CD14-positive monocyte (primary cell): ENCODE data around the gene ADAMTS7. TPM values are rescaled to one million over a fixed set of nuclear protein-coding genes. Genes with fewer than 3 reads are reported as not detected.

ENCODE experiments used
- DNase-seq, 3 donors: peaks; one replicate each; pipeline ENCODE4 v3.0.0-alpha.2; 2011 to 2022
- H2AFZ ChIP-seq: 2 replicates; pipeline ENCODE4 v1.6.0; 2012; ENCODE audit warnings: mild to moderate bottlenecking, low read depth, low read length, inconsistent platforms; ENCODE audit not compliant: insufficient read depth, poor library complexity, severe bottlenecking
- H3K27ac ChIP-seq, 2 donors: 1 replicate in 1 of 2; 2 replicates in 1 of 2; pipeline ENCODE4 v1.5.1; 2012 to 2013; ENCODE audit warnings: low read length in 2 of 2, control low read depth in 1 of 2, inconsistent platforms in 1 of 2, low read depth in 1 of 2, mild to moderate bottlenecking in 1 of 2
- H3K27me3 ChIP-seq, 2 donors: one replicate each; pipeline versions ENCODE4 v1.6.0 to v1.6.1; 2011 to 2013; ENCODE audit warnings: low read length in 2 of 2; ENCODE audit not compliant: control insufficient read depth in 2 of 2, insufficient read depth in 2 of 2
- H3K36me3 ChIP-seq, 2 donors: replicated peaks in 1 of 2; 1 replicate in 1 of 2; 2 replicates in 1 of 2; pipeline versions ENCODE4 v1.5.1 to v1.6.1; 2012 to 2013; ENCODE audit warnings: low read length in 2 of 2, control low read depth in 1 of 2, inconsistent platforms in 1 of 2, mild to moderate bottlenecking in 1 of 2; ENCODE audit not compliant: insufficient read depth in 2 of 2, control insufficient read depth in 1 of 2
- H3K4me1 ChIP-seq, 2 donors: 1 replicate in 1 of 2; 2 replicates in 1 of 2; pipeline versions ENCODE4 v1.5.1 to v1.6.1; 2012 to 2013; ENCODE audit warnings: low read length in 2 of 2, control low read depth in 1 of 2, inconsistent platforms in 1 of 2, mild to moderate bottlenecking in 1 of 2, moderate library complexity in 1 of 2; ENCODE audit not compliant: insufficient read depth in 2 of 2, control insufficient read depth in 1 of 2
- H3K4me2 ChIP-seq: replicated peaks from 2 replicates; pipeline ENCODE3; 2012; ENCODE audit warnings: low read length, moderate library complexity, mild to moderate bottlenecking; ENCODE audit not compliant: poor library complexity, severe bottlenecking; ENCODE audit errors: extremely low read depth
- H3K4me3 ChIP-seq, 3 experiments: fragments of 200-600 bp in 1 of 3; sonication (generic) in 1 of 3; replicated peaks in 1 of 3; 1 replicate in 2 of 3; 2 replicates in 1 of 3; pipeline ENCODE4 v1.5.1; 2011 to 2013; ENCODE audit warnings: low read length in 3 of 3, mild to moderate bottlenecking in 3 of 3, control low read depth in 2 of 3, low read depth in 2 of 3, inconsistent platforms in 1 of 3, moderate library complexity in 1 of 3
- H3K79me2 ChIP-seq: 2 replicates; pipeline ENCODE4 v1.6.0; 2012; ENCODE audit warnings: mild to moderate bottlenecking, control low read depth, inconsistent platforms, low read length, moderate library complexity; ENCODE audit not compliant: insufficient read depth
- H3K9ac ChIP-seq: 2 replicates; pipeline ENCODE4 v1.6.0; 2017; ENCODE audit warnings: low read length, mild to moderate bottlenecking; ENCODE audit not compliant: insufficient read depth, poor library complexity, severe bottlenecking
- H3K9me3 ChIP-seq, 2 donors: replicated peaks in 1 of 2; 1 replicate in 1 of 2; 2 replicates in 1 of 2; pipeline versions ENCODE4 v1.5.1 to v1.6.1; 2012 to 2013; ENCODE audit warnings: low read length in 2 of 2, control low read depth in 1 of 2; ENCODE audit not compliant: control insufficient read depth in 1 of 2, insufficient read depth in 1 of 2
- H4K20me1 ChIP-seq: 2 replicates; pipeline ENCODE4 v1.6.0; 2012; ENCODE audit warnings: mild to moderate bottlenecking, low read length, control low read depth, moderate library complexity; ENCODE audit not compliant: insufficient read depth
- H3K27ac Mint-ChIP-seq, 7 donors: one replicate each; pipeline ENCODE4 v1.8.0; 2020; ENCODE audit warnings: mild to moderate bottlenecking in 7 of 7, mixed read lengths in 7 of 7, moderate library complexity in 6 of 7, inconsistent platforms in 2 of 7
- H3K27me3 Mint-ChIP-seq, 3 donors: one replicate each; pipeline ENCODE4 v1.8.0; 2021 to 2022; ENCODE audit warnings: low read depth in 3 of 3, mild to moderate bottlenecking in 3 of 3, mixed read lengths in 3 of 3, moderate library complexity in 3 of 3, inconsistent platforms in 1 of 3
- H3K36me3 Mint-ChIP-seq, 2 donors: one replicate each; pipeline ENCODE4 v1.8.0; 2020; ENCODE audit warnings: mixed read lengths in 2 of 2, inconsistent platforms in 1 of 2, mild to moderate bottlenecking in 1 of 2
- H3K4me1 Mint-ChIP-seq: one replicate; pipeline ENCODE4 v1.8.0; 2020; ENCODE audit warnings: mild to moderate bottlenecking, mixed read lengths
- H3K4me3 Mint-ChIP-seq, 2 donors: one replicate each; pipeline ENCODE4 v1.8.0; 2020; ENCODE audit warnings: mild to moderate bottlenecking in 2 of 2, mixed read lengths in 2 of 2, moderate library complexity in 1 of 2
- H3K9me3 Mint-ChIP-seq, 7 donors: one replicate each; pipeline ENCODE4 v1.8.0; 2020 to 2022; ENCODE audit warnings: mixed read lengths in 7 of 7, mild to moderate bottlenecking in 6 of 7, moderate library complexity in 6 of 7, inconsistent platforms in 2 of 7
- CTCF ChIP-seq: fragments of 200-600 bp; IDR thresholded peaks from one replicate; pipeline ENCODE4 v1.8.0; 2022; ENCODE audit warnings: antibody characterized with exemption, mild to moderate bottlenecking
- WGBS: methylation state at CpG from one replicate; pipeline ENCODE4 v1.1.5; 2013; ENCODE audit warnings: missing lambda C conversion rate; ENCODE audit not compliant: insufficient coverage; 5-methylcytosine and 5-hydroxymethylcytosine counted together
- intact Hi-C, 2 donors: fragments of 100-400 bp; cut with micrococcal nuclease; formaldehyde crosslinking; loops; one replicate each; pipeline versions ENCODE4 v1.15.0 to v1.15.1; 2023
- polyA plus RNA-seq, 3 donors: library from polyadenylated mRNA; depleted of rRNA in 1 of 3; unstranded in 2 of 3; stranded (reverse) in 1 of 3; fragments of 300-500 nt in 2 of 3; fragments of >200 nt in 1 of 3; fragmentation: Illumina TruSeq in 2 of 3; gene quantifications; 1 replicate in 2 of 3; 2 replicates in 1 of 3; pipeline ENCODE4 v1.2.3, GENCODE V29; 2012 to 2021

The ADAMTS7 gene
- polyA plus RNA-seq, 3 donors = not detected

GRCh38 chr15:78740904-78741274 is 70.4 kb downstream of the ADAMTS7 start:
- 82% methylated on average over 6 of the region's 7 CpGs for WGBS
- no peak overlapping the region for H2AFZ ChIP-seq
- H3K4me3 Mint-ChIP-seq = no peak overlapping the region
- intact Hi-C loops = no loop called here
- no peaks in the 10 kb centered on the region for H3K79me2 ChIP-seq
- H3K27ac Mint-ChIP-seq = peak overlapping the region in 1 of 7 donors; percentile 37
- H3K4me1 ChIP-seq = no peaks in the 10 kb centered on the region
- H3K27me3 ChIP-seq = no peaks in the 10 kb centered on the region
- no peaks in the 10 kb centered on the region for H4K20me1 ChIP-seq
- peaks cover 2 to 7% (median 2%) of the 10 kb centered on the region in 3 donors for H3K27me3 Mint-ChIP-seq
- H3K9ac ChIP-seq = no peak overlapping the region
- no peak overlapping the region for H3K27ac ChIP-seq
- H3K36me3 ChIP-seq = no peaks in the 10 kb centered on the region
- DNase-seq = no peak
- no peak overlapping the region for H3K4me2 ChIP-seq
- no peaks in the 10 kb centered on the region for H3K36me3 Mint-ChIP-seq
- no peaks in the 10 kb centered on the region for H3K9me3 Mint-ChIP-seq
- no peak overlapping the region for H3K4me3 ChIP-seq
- TF ChIP-seq CTCF = no peak
- no peaks in the 10 kb centered on the region for H3K9me3 ChIP-seq
- H3K4me1 Mint-ChIP-seq = peaks cover 4% of the 10 kb centered on the region

- intact Hi-C loops = no loop called here
- TF ChIP-seq CTCF = peak; percentile 26
- Histone ChIP-seq H3K79me2 (no peaks in the 10 kb centered on the region), H3K4me2 (no peak overlapping the region), H3K36me3 (no peaks in the 10 kb centered on the region), H3K4me1 (no peaks in the 10 kb centered on the region), H2AFZ (peak overlapping the region; percentile 57), H4K20me1 (no peaks in the 10 kb centered on the region), H3K9ac (no peak overlapping the region), H3K4me3 (no peak overlapping the region), H3K9me3 (no peaks in the 10 kb centered on the region), H3K27ac (no peak overlapping the region), H3K27me3 (no peaks in the 10 kb centered on the region)
- Mint-ChIP-seq H3K4me1 (peaks cover 4% of the 10 kb centered on the region), H3K27me3 (peaks cover 2 to 7% (median 3%) of the 10 kb centered on the region in 3 donors), H3K36me3 (no peaks in the 10 kb centered on the region), H3K4me3 (no peak overlapping the region), H3K27ac (no peak overlapping the region), H3K9me3 (no peaks in the 10 kb centered on the region)
- DNase-seq = peak; percentile 12 to 45 (median 43)
- 53% methylated on average over 22 of the region's 23 CpGs for WGBS
Measured at GRCh38 chr15:78739996-78740903, 71.0 kb downstream of the ADAMTS7 start.
